Tibial artery (tissue), 4 donors: ENCODE results near the gene PDLIM5.
"Not testable (repeated sequence)": the region's sequence is repeated elsewhere in the genome, so short reads cannot be mapped to it uniquely, and the experiment has no call there.

ENCODE experiments used
- DNase-seq, 2 donors: peaks; one replicate each; pipeline ENCODE4 v3.0.0-alpha.2; 2019
- H3K27ac ChIP-seq, 2 donors: fragments of 200-600 bp; sonication (generic) in 1 of 2; 1 replicate in 1 of 2; 2 replicates in 1 of 2; pipeline ENCODE4 v1.5.1; 2018 to 2019; ENCODE audit warnings: mild to moderate bottlenecking in 1 of 2
- H3K27me3 ChIP-seq, 2 donors: fragments of 200-600 bp; sonication (generic) in 1 of 2; one replicate each; pipeline versions ENCODE4 v1.5.1 to v1.6.0; 2016 to 2019
- H3K36me3 ChIP-seq, 3 donors: fragments of 200-600 bp; sonication (generic) in 2 of 3; one replicate each; pipeline ENCODE4 v1.5.1; 2016 to 2019; ENCODE audit warnings: mild to moderate bottlenecking in 2 of 3
- H3K4me1 ChIP-seq, 4 donors: fragments of 200-600 bp; sonication (generic) in 2 of 4; 1 replicate in 3 of 4; 2 replicates in 1 of 4; pipeline ENCODE4 v1.5.1; 2016 to 2019
- H3K4me3 ChIP-seq, 2 donors: fragments of 200-600 bp; sonication (generic) in 1 of 2; 1 replicate in 1 of 2; 2 replicates in 1 of 2; pipeline ENCODE4 v1.5.1; 2018 to 2019; ENCODE audit warnings: mild to moderate bottlenecking in 2 of 2
- H3K9me3 ChIP-seq, 3 donors: fragments of 200-600 bp; sonication (generic) in 1 of 3; one replicate each; pipeline ENCODE4 v1.5.1; 2016 to 2019
- CTCF ChIP-seq, 2 experiments: fragments of 200-600 bp in 1 of 2; fragments of 450-650 bp in 1 of 2; IDR thresholded peaks; one replicate each; pipeline ENCODE4 v1.5.1; 2017 to 2019; ENCODE audit warnings: antibody characterized with exemption in 2 of 2, mild to moderate bottlenecking in 1 of 2, moderate library complexity in 1 of 2
- intact Hi-C: fragments of 100-400 bp; cut with DNase I; formaldehyde crosslinking; loops from one replicate; pipeline ENCODE4 v1.15.0; 2023; ENCODE audit warnings: low total_unique reads

Gene PDLIM5

GRCh38 chr4:94653095-94653649, 201.4 kb downstream of the PDLIM5 start:
- no peak for TF ChIP-seq CTCF (IDR thresholded peaks at IDR 0.05)
- Histone ChIP-seq H3K4me1 (peaks cover 0 to 57% (median 22%) of the 10 kb centered on the region in 4 donors), H3K27ac (no peak overlapping the region), H3K4me3 (no peak overlapping the region), H3K9me3 (no peaks in the 10 kb centered on the region), H3K27me3 (no peaks in the 10 kb centered on the region), H3K36me3 (peaks cover 27 to 31% (median 27%) of the 10 kb centered on the region in 3 donors)
- DNase-seq, result no peak
- intact Hi-C loops, result no loop called here

DNA sequence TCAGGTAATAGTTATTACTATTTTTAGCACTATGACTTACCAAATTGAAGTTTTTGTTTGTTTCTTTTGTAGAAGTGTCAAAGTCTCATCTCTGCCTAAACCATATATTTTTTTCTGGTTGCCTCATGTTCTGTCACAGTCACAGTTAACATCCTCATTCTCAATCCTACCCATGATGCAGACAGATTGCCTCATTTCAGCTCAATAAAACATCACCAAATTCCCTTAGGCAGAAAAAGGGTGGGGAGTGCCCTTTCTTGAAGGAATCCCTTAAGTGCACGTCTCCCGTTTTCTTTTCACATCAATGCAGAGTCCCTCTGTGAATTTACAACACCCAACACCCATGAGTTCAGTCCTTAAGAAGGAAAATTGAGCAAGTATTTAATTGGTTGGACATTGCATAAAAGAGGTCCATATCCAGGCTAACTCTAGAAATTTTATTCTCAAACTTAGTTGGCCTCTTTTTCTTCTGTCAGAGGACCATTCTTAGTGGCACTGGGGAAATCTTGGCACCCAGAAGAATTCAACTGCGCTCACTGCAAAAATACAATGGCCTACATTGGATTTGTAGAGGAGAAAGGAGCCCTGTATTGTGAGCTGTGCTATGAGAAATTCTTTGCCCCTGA, 202.4 kb downstream of the PDLIM5 start:
- Histone ChIP-seq H3K4me1 (peaks cover 0 to 59% (median 21%) of the 10 kb centered on the region in 4 donors), H3K27me3 (no peaks in the 10 kb centered on the region), H3K36me3 (peaks cover 24 to 31% (median 30%) of the 10 kb centered on the region in 3 donors), H3K27ac (peak overlapping the region in 1 of 2 donors; percentile 16), H3K9me3 (no peaks in the 10 kb centered on the region), H3K4me3 (no peak overlapping the region)
- intact Hi-C loops, result no loop called here
- DNase-seq, result no peak
- no peak for TF ChIP-seq CTCF (IDR thresholded peaks at IDR 0.05)

GRCh38 chr4:94654714-94655113, 203.0 kb downstream of the PDLIM5 start:
- H3K4me1 ChIP-seq, result peaks cover 0 to 52% (median 20%) of the 10 kb centered on the region in 4 donors
- no peak for DNase-seq
- peak overlapping the region in 1 of 2 donors; percentile 16 for H3K27ac ChIP-seq
- no peaks in the 10 kb centered on the region for H3K9me3 ChIP-seq
- intact Hi-C loops, result no loop called here
- H3K4me3 ChIP-seq, result no peak overlapping the region
- H3K27me3 ChIP-seq, result no peaks in the 10 kb centered on the region
- H3K36me3 ChIP-seq, result peaks cover 25 to 38% (median 31%) of the 10 kb centered on the region in 3 donors
- no peak for TF ChIP-seq CTCF (IDR thresholded peaks at IDR 0.05)

- Histone ChIP-seq H3K27me3 (no peaks in the 10 kb centered on the region), H3K4me3 (no peak overlapping the region), H3K27ac (no peak overlapping the region), H3K9me3 (no peaks in the 10 kb centered on the region), H3K4me1 (peaks cover 0 to 5% (median 0%) of the 10 kb centered on the region in 4 donors), H3K36me3 (peaks cover 67 to 81% (median 79%) of the 10 kb centered on the region in 3 donors)
- DNase-seq, result no peak
- TF ChIP-seq CTCF (IDR thresholded peaks at IDR 0.05), result no peak
- intact Hi-C loops, result no loop called here
These were observed 208.9 kb downstream of the PDLIM5 start for GRCh38 chr4:94660614-94661013.

DNA sequence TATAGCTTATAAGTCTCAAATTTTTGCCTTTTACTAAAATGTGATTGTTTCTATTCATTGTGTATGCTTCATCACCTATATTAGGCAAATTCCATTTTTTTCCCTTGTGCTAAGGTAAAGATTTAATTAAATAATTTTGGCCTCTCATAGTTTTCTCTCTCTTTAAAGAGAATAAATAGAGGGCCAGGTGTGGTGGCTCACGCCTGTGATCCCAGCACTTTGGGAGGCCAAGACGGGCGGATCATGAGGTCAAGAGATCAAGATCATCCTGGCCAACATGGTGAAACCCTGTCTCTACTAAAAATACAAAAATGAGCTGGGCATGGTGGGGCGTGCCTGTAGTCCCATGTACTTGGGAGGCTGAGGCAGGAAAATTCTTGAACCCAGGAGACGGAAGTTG, 213.3 kb downstream of the PDLIM5 start:
- H3K9me3 ChIP-seq, H3K4me1 ChIP-seq, H3K4me3 ChIP-seq, H3K27me3 ChIP-seq, H3K27ac ChIP-seq, intact Hi-C loops, DNase-seq: not testable (repeated sequence)
- peaks cover 39 to 51% (median 46%) of the 10 kb centered on the region in 3 donors for H3K36me3 ChIP-seq
